Embryonic facial prominence (tissue), 1 donor: ENCODE measurements around the gene GOLIM4.

Experiments used
- DNase-seq: peaks from one replicate; pipeline ENCODE4 v3.0.0-alpha.2; 2016; ENCODE audit errors: extremely low spot score

GOLIM4 gene

DNA sequence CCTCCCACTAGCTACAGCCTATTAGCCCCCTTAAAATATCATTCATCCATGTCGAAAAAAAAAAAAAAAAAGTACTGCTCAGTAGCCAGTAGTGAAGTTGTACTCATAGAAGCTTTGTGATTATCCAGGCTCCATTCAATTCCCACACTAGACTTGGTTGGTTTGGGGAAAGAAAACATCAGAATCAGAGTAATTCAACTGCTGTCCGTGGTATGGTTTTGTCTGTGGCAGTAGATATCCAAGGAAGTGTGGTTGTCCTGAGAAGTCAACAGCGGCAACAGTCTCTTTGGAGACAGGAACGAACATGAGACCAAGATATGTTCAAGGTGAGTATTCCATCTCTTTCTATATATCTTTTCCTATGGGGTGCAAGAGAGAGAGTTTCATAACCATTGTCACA lies 99.2 kb downstream of the GOLIM4 start:
- DNase-seq = no peak

- DNase-seq = no peak
Measured at GRCh38 chr3:167992381-167992780, 103.3 kb downstream of the GOLIM4 start.

GRCh38 chr3:167991213-167991612 lies 104.5 kb downstream of the GOLIM4 start:
- DNase-seq = no peak

DNA sequence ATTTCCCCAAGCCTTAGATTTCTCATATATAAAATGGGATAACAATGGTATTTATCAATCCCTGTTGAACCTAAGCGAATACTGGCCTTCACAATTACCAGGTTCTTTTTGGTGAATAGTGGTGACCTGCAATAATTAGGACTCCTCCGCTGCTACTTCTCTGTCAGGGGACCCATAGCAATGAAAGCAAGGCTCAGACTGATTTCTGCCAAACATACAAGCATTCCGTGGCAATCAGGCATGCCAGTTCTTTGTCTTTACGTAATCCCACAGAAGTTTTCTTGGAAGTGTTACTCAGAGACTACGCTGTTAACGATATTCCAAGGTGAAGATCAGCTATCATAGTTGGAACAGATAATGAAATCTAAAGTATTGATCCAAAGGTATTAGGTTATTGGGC lies 105.7 kb downstream of the GOLIM4 start:
- DNase-seq = no peak

DNA sequence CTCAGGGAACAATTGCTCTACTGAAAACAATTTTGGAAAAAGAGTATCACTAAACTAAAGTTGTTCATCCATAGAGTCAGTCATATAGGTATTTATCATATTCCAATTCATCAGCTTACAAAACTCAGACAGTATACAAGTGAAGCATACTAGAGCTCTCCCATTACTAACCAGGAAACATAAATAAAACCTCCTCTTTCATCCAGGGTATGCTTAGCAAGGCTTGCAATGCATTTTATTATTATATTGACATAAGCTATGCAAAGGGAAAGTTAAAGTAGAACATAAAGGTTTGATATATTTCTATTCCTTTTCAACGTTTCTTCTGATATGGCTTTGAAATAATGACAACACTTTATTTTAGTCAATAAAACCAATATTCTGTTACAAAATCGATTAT lies 106.7 kb downstream of the GOLIM4 start:
- DNase-seq = no peak

DNA sequence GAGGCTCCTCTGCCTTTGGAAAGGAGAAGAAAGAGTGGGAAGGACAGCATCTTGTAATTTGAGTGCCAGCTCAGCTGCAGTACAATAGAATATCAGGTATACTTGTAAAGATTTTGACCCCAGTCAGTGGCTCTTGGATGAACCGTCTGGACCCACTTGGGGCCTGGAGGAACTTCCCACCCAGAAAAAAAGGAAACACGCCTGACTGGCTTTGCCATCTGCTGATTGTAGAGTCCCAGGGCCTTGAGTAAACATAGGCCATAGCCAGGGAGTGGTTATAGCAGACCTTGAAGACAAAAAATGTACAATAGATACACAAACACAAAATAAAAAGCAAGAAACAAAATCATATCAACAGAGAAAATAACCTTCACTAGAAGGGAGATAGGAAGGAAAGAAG lies 112.1 kb downstream of the GOLIM4 start:
- DNase-seq = no peak

- DNase-seq = no peak
Measured at GRCh38 chr3:167978486-167978885, 117.2 kb downstream of the GOLIM4 start.

GRCh38 chr3:167978071-167978470 lies 117.7 kb downstream of the GOLIM4 start:
- no peak for DNase-seq

GRCh38 chr3:167976516-167977361 lies 119.0 kb downstream of the GOLIM4 start:
- DNase-seq = no peak

GRCh38 chr3:167973901-167974300 lies 121.8 kb downstream of the GOLIM4 start:
- no peak for DNase-seq

GRCh38 chr3:167973046-167973445 lies 122.7 kb downstream of the GOLIM4 start:
- DNase-seq = no peak

DNA sequence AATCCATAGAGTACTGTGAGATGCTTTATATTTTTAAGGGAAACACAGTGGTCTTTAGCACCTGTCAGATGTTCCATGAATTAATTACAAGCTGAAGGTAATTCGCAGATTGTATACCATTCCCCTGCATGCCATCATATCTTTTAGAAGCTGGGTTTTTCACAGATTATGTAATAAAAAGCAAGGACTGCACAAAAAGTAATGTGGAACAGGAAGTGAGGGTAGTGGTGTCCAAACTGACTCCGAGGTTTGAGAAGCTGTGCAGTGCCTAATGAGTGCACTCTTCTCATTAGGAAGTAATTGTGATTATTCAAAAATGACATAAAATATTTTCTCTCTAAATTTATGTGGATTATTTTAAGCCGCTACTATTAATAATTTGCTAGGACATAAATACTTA lies 123.2 kb downstream of the GOLIM4 start:
- no peak for DNase-seq

DNA sequence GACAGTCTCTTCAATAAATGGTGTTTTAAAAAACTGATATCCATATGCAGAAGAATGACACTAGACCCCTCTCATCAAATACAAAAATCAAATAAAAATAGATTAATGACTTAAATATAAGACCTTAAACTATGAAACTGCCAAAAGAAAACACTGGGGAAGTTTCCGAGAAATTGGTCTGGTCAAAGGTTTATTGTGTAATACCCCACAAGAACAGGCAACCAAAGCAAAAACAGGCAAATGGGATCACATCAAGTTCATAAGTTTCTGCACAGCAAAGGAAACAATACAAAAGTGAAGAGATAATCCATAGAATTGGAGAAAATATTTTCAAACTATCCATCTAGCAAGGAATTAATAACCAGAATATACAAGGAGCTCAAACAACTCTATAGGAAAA lies 126.2 kb downstream of the GOLIM4 start:
- DNase-seq = no peak

DNA sequence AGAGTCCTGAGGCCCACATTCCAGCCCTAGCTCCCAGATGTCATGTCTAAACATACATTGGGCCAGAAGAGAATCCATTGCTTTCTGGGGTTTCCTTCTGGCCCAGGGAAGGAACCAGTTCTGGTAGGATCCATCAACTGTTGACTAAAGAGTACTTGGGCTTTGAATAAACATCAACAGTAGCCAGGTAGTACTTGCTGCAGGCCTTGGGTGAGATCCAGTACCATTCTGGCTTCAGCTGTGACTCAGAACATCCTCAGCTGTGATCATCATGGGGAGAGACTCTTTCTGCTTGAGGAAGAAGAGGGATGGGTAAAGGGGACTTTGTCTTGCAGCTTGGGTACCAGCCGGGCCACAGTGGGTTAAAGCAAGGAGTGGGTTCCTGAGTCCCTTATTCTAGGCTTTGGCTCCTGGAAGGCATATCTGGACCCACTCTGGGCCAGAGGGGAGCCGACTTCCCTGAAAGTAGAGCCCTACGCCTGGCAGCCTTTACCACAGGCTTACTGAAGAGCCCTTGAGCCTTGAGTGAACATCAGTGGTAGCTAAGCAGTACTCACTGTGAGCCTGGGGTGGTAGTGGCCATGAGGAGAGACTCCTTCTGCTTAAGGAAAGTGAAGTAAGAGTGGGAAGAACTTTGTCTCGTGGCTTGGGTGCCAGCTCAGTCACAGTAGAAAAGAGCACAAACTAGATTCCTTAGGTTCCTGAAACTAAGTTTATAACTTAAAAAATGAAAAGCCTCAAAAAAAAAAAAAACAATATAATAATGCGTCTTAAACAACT lies 128.3 kb downstream of the GOLIM4 start:
- DNase-seq = no peak
